ES-I3 (cell line): Measurements from ENCODE around the gene ANKRD52.
A peak's percentile ranks its signal among the peaks of the same experiment; 100 is the strongest.

Experiments used
- H3K36me3 ChIP-seq: 2 replicates; pipeline ENCODE4 v1.6.1; 2013; ENCODE audit warnings: mild to moderate bottlenecking, low read length, control low read depth, moderate library complexity; ENCODE audit not compliant: insufficient read depth
- H3K4me1 ChIP-seq: 2 replicates; pipeline ENCODE4 v1.6.1; 2013; ENCODE audit warnings: mild to moderate bottlenecking, control low read depth, low read length; ENCODE audit not compliant: insufficient read depth
- H3K9ac ChIP-seq: 2 replicates; pipeline ENCODE4 v1.6.1; 2013; ENCODE audit warnings: low read depth, mild to moderate bottlenecking, low read length, moderate library complexity
- H3K9me3 ChIP-seq: 2 replicates; pipeline ENCODE4 v1.6.1; 2013; ENCODE audit warnings: mild to moderate bottlenecking, low read length, moderate library complexity; ENCODE audit not compliant: control insufficient read depth, insufficient read depth

Gene ANKRD52

GRCh38 chr12:56261503-56262232 is 3.5 kb upstream of the ANKRD52 start:
- H3K9ac ChIP-seq: no peak overlapping the region
- H3K4me1 ChIP-seq: peaks cover 6% of the 10 kb centered on the region
- no peaks in the 10 kb centered on the region for H3K9me3 ChIP-seq
- H3K36me3 ChIP-seq: no peaks in the 10 kb centered on the region

GRCh38 chr12:56260921-56261320 is 2.7 kb upstream of the ANKRD52 start:
- peaks cover 12% of the 10 kb centered on the region for H3K4me1 ChIP-seq
- no peaks in the 10 kb centered on the region for H3K36me3 ChIP-seq
- no peaks in the 10 kb centered on the region for H3K9me3 ChIP-seq
- H3K9ac ChIP-seq: no peak overlapping the region

GRCh38 chr12:56260380-56260779 is 2.2 kb upstream of the ANKRD52 start:
- Histone ChIP-seq H3K36me3 (peaks cover 3% of the 10 kb centered on the region; the same call in 1 of the 2 replicates), H3K4me1 (peaks cover 12% of the 10 kb centered on the region), H3K9me3 (no peaks in the 10 kb centered on the region), H3K9ac (no peak overlapping the region)

- peaks cover 12% of the 10 kb centered on the region for H3K36me3 ChIP-seq
- no peaks in the 10 kb centered on the region for H3K9me3 ChIP-seq
- peak overlapping the region; percentile 78; the same call in 1 of the 2 replicates for H3K9ac ChIP-seq
- peaks cover 12% of the 10 kb centered on the region for H3K4me1 ChIP-seq
These were observed 618 bp upstream of the ANKRD52 start for GRCh38 chr12:56258820-56259183.

- Histone ChIP-seq H3K4me1 (peaks cover 12% of the 10 kb centered on the region), H3K9me3 (no peaks in the 10 kb centered on the region), H3K36me3 (peaks cover 23% of the 10 kb centered on the region), H3K9ac (peak overlapping the region; percentile 78)
These were observed 605 bp downstream of the ANKRD52 start for GRCh38 chr12:56257491-56258067.

- Histone ChIP-seq H3K36me3 (peaks cover 28% of the 10 kb centered on the region), H3K9me3 (no peaks in the 10 kb centered on the region), H3K4me1 (peaks cover 12% of the 10 kb centered on the region), H3K9ac (peak overlapping the region; percentile 78; the same call in 1 of the 2 replicates)
These were observed 1.1 kb downstream of the ANKRD52 start for GRCh38 chr12:56257071-56257470.

- Histone ChIP-seq H3K9ac (no peak overlapping the region), H3K36me3 (peaks cover 28% of the 10 kb centered on the region), H3K9me3 (no peaks in the 10 kb centered on the region), H3K4me1 (peaks cover 12% of the 10 kb centered on the region)
These were observed 1.7 kb downstream of the ANKRD52 start for GRCh38 chr12:56256326-56256960.

GRCh38 chr12:56255671-56256070 is 2.5 kb downstream of the ANKRD52 start:
- Histone ChIP-seq H3K9ac (no peak overlapping the region), H3K36me3 (peaks cover 28% of the 10 kb centered on the region), H3K9me3 (no peaks in the 10 kb centered on the region), H3K4me1 (peaks cover 12% of the 10 kb centered on the region)

GRCh38 chr12:56253091-56253490 is 5.1 kb downstream of the ANKRD52 start:
- H3K36me3 ChIP-seq: peaks cover 35% of the 10 kb centered on the region

GRCh38 chr12:56252649-56253048 is 5.5 kb downstream of the ANKRD52 start:
- H3K9me3 ChIP-seq: no peaks in the 10 kb centered on the region
- H3K4me1 ChIP-seq: peaks cover 12% of the 10 kb centered on the region
- no peak overlapping the region for H3K9ac ChIP-seq
- H3K36me3 ChIP-seq: peaks cover 37% of the 10 kb centered on the region

More at GRCh38 chr12:56253091-56253490, 5.1 kb downstream of the ANKRD52 start:
- H3K4me1 ChIP-seq: peaks cover 12% of the 10 kb centered on the region
- no peak overlapping the region for H3K9ac ChIP-seq
- H3K9me3 ChIP-seq: no peaks in the 10 kb centered on the region

- peaks cover 32% of the 10 kb centered on the region for H3K36me3 ChIP-seq
- H3K9me3 ChIP-seq: no peaks in the 10 kb centered on the region
- H3K9ac ChIP-seq: no peak overlapping the region
- H3K4me1 ChIP-seq: no peaks in the 10 kb centered on the region
These were observed 9.5 kb downstream of the ANKRD52 start for GRCh38 chr12:56248711-56249110.

- Histone ChIP-seq H3K9ac (no peak overlapping the region), H3K36me3 (peaks cover 26% of the 10 kb centered on the region), H3K9me3 (no peaks in the 10 kb centered on the region), H3K4me1 (no peaks in the 10 kb centered on the region)
These were observed 10.3 kb downstream of the ANKRD52 start for GRCh38 chr12:56247923-56248322.

GRCh38 chr12:56244494-56244893 is 13.7 kb downstream of the ANKRD52 start:
- no peaks in the 10 kb centered on the region for H3K4me1 ChIP-seq
- H3K9ac ChIP-seq: no peak overlapping the region
- no peaks in the 10 kb centered on the region for H3K9me3 ChIP-seq
- H3K36me3 ChIP-seq: peaks cover 19% of the 10 kb centered on the region; the same call in 1 of the 2 replicates

GRCh38 chr12:56243731-56244181 is 14.4 kb downstream of the ANKRD52 start:
- Histone ChIP-seq H3K9ac (no peak overlapping the region), H3K4me1 (no peaks in the 10 kb centered on the region), H3K36me3 (peaks cover 16% of the 10 kb centered on the region; the same call in 1 of the 2 replicates), H3K9me3 (no peaks in the 10 kb centered on the region)

GRCh38 chr12:56242986-56243385 is 15.2 kb downstream of the ANKRD52 start:
- Histone ChIP-seq H3K36me3 (peaks cover 11% of the 10 kb centered on the region; the same call in 1 of the 2 replicates), H3K9ac (no peak overlapping the region), H3K4me1 (no peaks in the 10 kb centered on the region), H3K9me3 (no peaks in the 10 kb centered on the region)
